Measurements from ENCODE around the gene SATB1. TPM values are rescaled to one million over a fixed set of nuclear protein-coding genes. Genes with fewer than 3 reads are reported as not detected.

SATB1 gene
- total RNA-seq, 1 donor from 2014 or later, result 13.5 TPM

- DNase-seq (ENCODE audit: extremely low read depth, low read depth, low spot score), result no peak
Observed at GRCh38 chr3:18432752-18433151, 7.6 kb upstream of the SATB1 start.

DNA sequence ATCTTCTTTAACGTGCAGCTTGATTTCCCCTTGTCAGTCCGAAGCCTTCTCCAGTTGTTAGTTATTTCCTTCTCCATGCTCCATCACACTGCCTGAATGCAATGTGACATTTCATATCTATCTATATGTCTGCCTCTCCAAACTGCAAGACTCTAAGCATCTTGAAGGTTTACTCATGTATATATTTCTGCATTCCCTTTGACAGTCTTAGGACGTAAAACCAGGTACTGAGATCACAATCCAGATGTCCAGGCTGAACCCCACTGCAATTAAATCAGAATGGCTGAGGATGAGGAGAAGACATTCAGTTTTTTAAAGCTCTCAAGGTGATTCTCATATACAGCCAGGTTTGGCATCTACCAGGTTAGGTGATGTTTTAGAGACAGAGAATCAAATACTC, 6.1 kb upstream of the SATB1 start:
- no peak for DNase-seq (ENCODE audit: extremely low read depth, low read depth, low spot score)

- DNase-seq (ENCODE audit: extremely low read depth, low read depth, low spot score), result no peak
Observed at GRCh38 chr3:18428991-18429745, 4.0 kb upstream of the SATB1 start.

GRCh38 chr3:18428036-18428435, 2.9 kb upstream of the SATB1 start:
- no peak for DNase-seq (ENCODE audit: extremely low read depth, low read depth, low spot score)

DNA sequence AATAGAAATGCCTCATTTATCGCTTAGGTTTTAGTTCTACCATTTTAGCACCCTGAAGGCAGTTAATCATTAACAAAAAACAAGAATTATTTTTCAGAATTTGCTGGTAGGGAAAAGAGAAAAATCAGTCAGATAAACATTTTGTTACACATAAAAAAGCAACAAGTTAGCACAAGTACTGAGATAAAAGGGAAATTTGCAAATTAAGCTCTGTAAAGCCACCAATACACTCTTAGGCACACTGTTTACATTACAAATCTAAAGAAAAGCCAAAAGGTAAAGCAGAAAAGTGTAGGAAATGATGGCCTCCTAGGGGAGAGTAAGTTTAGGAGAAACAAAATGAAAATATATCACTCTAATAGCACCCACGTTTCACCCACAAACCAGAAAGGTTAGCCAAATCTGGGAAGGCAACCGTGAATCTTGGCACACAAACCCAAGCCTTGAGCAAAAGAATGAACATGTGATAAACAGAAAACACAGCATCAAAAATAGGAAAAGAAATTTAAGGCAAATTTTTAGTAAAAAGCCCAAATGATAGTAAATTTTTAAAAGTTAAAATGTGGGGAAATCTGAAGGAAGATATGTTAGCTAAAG, 1.6 kb upstream of the SATB1 start:
- DNase-seq (ENCODE audit: extremely low read depth, low read depth, low spot score), result no peak

- DNase-seq (ENCODE audit: extremely low read depth, low read depth, low spot score), result no peak
Observed at GRCh38 chr3:18425641-18426257, 610 bp upstream of the SATB1 start.

- no peak for DNase-seq (ENCODE audit: extremely low read depth, low read depth, low spot score)
Observed at GRCh38 chr3:18424213-18424728, 868 bp downstream of the SATB1 start.

DNA sequence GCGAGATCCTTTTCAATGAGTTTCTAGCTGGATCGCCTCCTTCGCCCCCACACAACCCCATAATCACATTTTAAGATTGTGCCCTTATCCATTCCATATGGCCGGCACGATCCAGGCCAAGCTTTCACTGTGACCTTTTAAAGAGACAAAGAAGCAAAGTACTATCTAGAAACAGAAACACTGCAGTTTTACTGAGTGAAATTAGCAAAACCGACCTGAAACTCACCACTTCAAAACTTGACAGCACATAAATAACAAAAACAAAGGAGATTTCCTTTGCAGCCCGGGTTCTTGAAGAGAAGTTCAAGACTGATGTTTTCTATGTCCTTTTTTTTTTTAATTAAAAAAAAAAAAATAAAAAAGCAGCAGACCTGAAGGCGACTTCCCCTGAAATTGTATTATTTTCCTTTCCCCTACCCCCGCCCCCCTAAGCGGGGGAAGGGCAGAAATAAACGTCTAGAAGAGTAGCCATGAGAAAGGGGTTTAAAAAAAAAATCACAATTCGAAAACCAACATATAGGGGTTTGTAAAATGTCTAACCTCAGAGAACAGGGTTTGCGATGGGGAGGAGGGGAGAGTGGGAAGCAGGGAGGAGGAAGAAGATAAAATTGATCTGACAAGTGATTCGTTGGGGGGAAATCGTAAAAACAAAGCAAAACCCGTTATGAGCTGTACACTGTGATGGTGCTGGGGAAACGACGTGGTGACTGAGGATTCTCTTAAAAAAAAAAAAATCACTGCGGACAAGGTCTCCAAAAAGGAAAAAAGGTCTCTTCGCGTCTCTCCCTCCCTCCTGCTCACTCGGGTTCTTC, 1.5 kb downstream of the SATB1 start:
- peak; percentile 25 for DNase-seq (ENCODE audit: extremely low read depth, low read depth, low spot score)

- DNase-seq (ENCODE audit: extremely low read depth, low read depth, low spot score), result no peak
Observed at GRCh38 chr3:18422972-18423371, 2.2 kb downstream of the SATB1 start.

DNA sequence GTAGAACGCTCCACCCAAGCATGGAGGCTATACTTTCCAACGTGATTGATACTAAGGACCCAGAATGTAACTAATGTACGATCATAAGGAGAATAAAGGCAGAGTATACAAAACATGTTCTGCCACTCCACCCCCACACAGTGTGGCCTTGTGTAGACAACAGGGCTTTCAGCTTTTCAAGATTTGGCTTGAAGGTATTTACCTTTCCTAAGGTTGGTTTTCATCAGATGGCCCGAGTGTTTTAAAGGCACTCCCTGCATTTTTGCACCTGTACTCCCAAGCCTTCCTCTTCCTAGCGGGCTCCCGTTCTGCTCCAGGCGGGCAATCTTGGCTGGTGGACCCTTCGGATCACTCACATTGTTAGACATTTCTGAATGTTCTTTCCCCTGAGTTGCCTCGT, 4.6 kb downstream of the SATB1 start:
- DNase-seq (ENCODE audit: extremely low read depth, low read depth, low spot score), result no peak

GRCh38 chr3:18419232-18419631, 5.9 kb downstream of the SATB1 start:
- no peak for DNase-seq (ENCODE audit: extremely low read depth, low read depth, low spot score)

- no peak for DNase-seq (ENCODE audit: extremely low read depth, low read depth, low spot score)
Observed at GRCh38 chr3:18417904-18418572, 7.1 kb downstream of the SATB1 start.

DNA sequence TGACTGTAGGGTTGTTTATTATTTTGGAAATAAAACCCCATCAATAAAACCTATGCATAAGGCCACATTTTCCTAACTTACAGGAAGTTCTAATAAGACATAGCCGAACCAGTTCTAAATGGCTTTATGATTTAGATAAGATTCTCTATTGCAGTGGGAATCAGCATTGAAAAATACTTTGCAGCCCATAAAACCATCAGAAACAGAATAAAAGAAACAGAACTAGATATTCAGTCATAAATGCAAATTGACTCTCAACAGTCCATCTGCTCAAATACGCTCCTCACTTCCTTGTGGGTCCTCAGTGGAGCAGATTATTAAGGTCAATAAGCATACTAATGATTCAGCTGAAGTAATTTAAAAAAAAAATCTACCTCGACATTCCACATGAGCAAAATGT, 8.8 kb downstream of the SATB1 start:
- no peak for DNase-seq (ENCODE audit: extremely low read depth, low read depth, low spot score)

DNA sequence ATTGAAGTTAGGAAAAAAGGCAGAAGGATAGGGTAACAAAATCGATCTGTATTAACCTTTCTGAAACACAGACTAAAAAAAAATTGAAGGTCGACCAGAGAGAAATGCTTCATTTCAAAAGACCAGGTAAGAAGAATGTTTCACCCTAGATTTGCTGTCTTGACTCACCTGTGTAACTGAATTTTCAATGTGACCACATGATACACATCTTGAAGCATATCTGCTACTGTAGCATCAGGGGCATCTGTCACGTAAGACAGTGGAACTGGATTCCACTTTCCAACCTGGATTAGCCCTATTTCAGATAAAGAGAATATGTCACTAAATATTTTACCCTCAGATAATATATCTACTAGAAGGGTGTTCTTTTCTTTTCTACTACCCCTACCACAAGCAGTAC, 9.3 kb downstream of the SATB1 start:
- no peak for DNase-seq (ENCODE audit: extremely low read depth, low read depth, low spot score)

- no peak for DNase-seq (ENCODE audit: extremely low read depth, low read depth, low spot score)
Observed at GRCh38 chr3:18415167-18415566, 10.0 kb downstream of the SATB1 start.

GRCh38 chr3:18412684-18413083, 12.5 kb downstream of the SATB1 start:
- no peak for DNase-seq (ENCODE audit: extremely low read depth, low read depth, low spot score)

GRCh38 chr3:18411541-18411940, 13.6 kb downstream of the SATB1 start:
- no peak for DNase-seq (ENCODE audit: extremely low read depth, low read depth, low spot score)

DNA sequence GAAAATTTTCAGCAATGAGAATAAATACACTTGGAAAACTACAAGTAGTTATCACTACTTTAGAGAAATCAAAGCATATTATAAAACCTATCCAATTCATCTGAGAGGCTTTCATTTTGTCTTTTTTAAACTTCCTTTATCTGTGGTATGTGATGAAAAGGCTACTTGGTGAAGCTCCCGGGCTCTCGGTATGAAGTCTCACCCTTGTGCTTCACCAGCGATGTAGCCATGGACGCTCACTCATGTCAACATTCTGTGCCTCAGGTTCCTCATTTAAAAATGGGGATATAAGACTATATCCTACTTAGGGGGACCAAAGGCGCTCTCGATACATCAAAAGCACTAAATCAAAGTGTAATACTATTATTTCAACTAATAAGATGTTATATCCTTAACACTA, 14.9 kb downstream of the SATB1 start:
- no peak for DNase-seq (ENCODE audit: extremely low read depth, low read depth, low spot score)

GRCh38 chr3:18409266-18409665, 15.9 kb downstream of the SATB1 start:
- no peak for DNase-seq (ENCODE audit: extremely low read depth, low read depth, low spot score)

- DNase-seq (ENCODE audit: extremely low read depth, low read depth, low spot score), result no peak
Observed at GRCh38 chr3:18405141-18405540, 20.0 kb downstream of the SATB1 start.

GRCh38 chr3:18403061-18403460, 22.1 kb downstream of the SATB1 start:
- DNase-seq (ENCODE audit: extremely low read depth, low read depth, low spot score), result no peak
